B cell (primary cell): Measurements from ENCODE around the gene MRGPRX2. TPM values are rescaled to one million over a fixed set of nuclear protein-coding genes. Genes with fewer than 3 reads are reported as not detected.

Experiments used
- ATAC-seq: fragments of 200-7000 bp; cut with Tn5 transposase; one replicate; pipeline ENCODE4 v1.10.0; 2021; ENCODE audit warnings: low read depth, mild to moderate bottlenecking, moderate number of reproducible peaks, moderate library complexity
- CTCF ChIA-PET: fragments of 350-600 bp; sonication (Branson Sonifier 250); formaldehyde crosslinking; loops from one replicate; lab custom pipeline; 2021; ENCODE audit warnings: antibody characterized with exemption, inconsistent platforms; lab: Charles Lee
- POLR2A ChIA-PET: fragments of 350-600 bp; sonication (Branson Sonifier 250); formaldehyde crosslinking; loops from one replicate; lab custom pipeline; 2021; ENCODE audit warnings: antibody characterized with exemption; lab: Charles Lee
- DNase-seq: peaks from one replicate; pipeline ENCODE4 v3.0.0; 2013
- H2AFZ ChIP-seq: 2 replicates; pipeline ENCODE4 v1.6.1; 2012; ENCODE audit warnings: mild to moderate bottlenecking, low read depth, low read length; ENCODE audit not compliant: insufficient read depth, poor library complexity, severe bottlenecking
- H3K27ac ChIP-seq, 2 donors: 1 replicate in 1 of 2; 2 replicates in 1 of 2; pipeline ENCODE4 v1.5.1; 2012 to 2013; ENCODE audit warnings: low read length in 2 of 2, mild to moderate bottlenecking in 2 of 2, moderate library complexity in 1 of 2
- H3K27me3 ChIP-seq, 4 experiments: fragments of 200-600 bp in 1 of 4; sonication (generic) in 1 of 4; replicated peaks in 1 of 4; 1 replicate in 2 of 4; 2 replicates in 2 of 4; pipeline versions ENCODE4 v1.6.1 to v1.7.0; 2013 to 2016; ENCODE audit warnings: low read length in 3 of 4, mild to moderate bottlenecking in 2 of 4, mixed read lengths in 1 of 4, moderate library complexity in 1 of 4; ENCODE audit not compliant: insufficient read depth in 4 of 4, control insufficient read depth in 3 of 4; ENCODE audit errors: control extremely low read depth in 1 of 4
- H3K36me3 ChIP-seq, 2 experiments: replicated peaks in 1 of 2; 1 replicate in 1 of 2; 2 replicates in 1 of 2; pipeline versions ENCODE4 v1.6.1 to v1.7.1; 2013; ENCODE audit warnings: low read length in 1 of 2; ENCODE audit not compliant: insufficient read depth in 2 of 2, control insufficient read depth in 1 of 2; ENCODE audit errors: control extremely low read depth in 1 of 2, extremely low read depth in 1 of 2
- H3K4me1 ChIP-seq, 2 donors: fragments of 200-600 bp in 1 of 2; sonication (generic) in 1 of 2; 1 replicate in 1 of 2; 2 replicates in 1 of 2; pipeline versions ENCODE4 v1.5.1 to v1.6.1; 2013 to 2017; ENCODE audit warnings: low read length in 2 of 2; ENCODE audit not compliant: control insufficient read depth in 2 of 2, insufficient read depth in 2 of 2
- H3K4me2 ChIP-seq: replicated peaks from 2 replicates; pipeline ENCODE3; 2012; ENCODE audit warnings: mild to moderate bottlenecking, low read depth, low read length; ENCODE audit not compliant: poor library complexity, severe bottlenecking
- H3K4me3 ChIP-seq, 5 experiments: fragments of 200-600 bp in 1 of 5; sonication (generic) in 1 of 5; 1 replicate in 3 of 5; 2 replicates in 2 of 5; pipeline versions ENCODE4 v1.5.1 to v1.7.0; 2011 to 2016; ENCODE audit warnings: low read length in 4 of 5, mild to moderate bottlenecking in 4 of 5, low read depth in 2 of 5, control low read depth in 1 of 5, moderate library complexity in 1 of 5; ENCODE audit not compliant: insufficient read depth in 1 of 5; ENCODE audit errors: control extremely low read depth in 1 of 5, extremely low read depth in 1 of 5
- H3K79me2 ChIP-seq: fragments of 200-600 bp; sonication (generic); one replicate; pipeline ENCODE4 v1.6.0; 2016; ENCODE audit warnings: low read length; ENCODE audit not compliant: control insufficient read depth, insufficient read depth
- H3K9ac ChIP-seq: fragments of 200-600 bp; sonication (generic); 2 replicates; pipeline ENCODE4 v1.6.1; 2017; ENCODE audit warnings: mild to moderate bottlenecking, low read length, moderate library complexity
- H3K9me3 ChIP-seq, 3 donors: one replicate each; pipeline versions ENCODE4 v1.6.1 to v1.7.1; 2013; ENCODE audit warnings: low read length in 2 of 3; ENCODE audit not compliant: control insufficient read depth in 2 of 3, insufficient read depth in 1 of 3; ENCODE audit errors: control extremely low read depth in 1 of 3
- H4K20me1 ChIP-seq: 2 replicates; pipeline ENCODE4 v1.6.0; 2012; ENCODE audit warnings: mild to moderate bottlenecking, low read length; ENCODE audit not compliant: insufficient read depth, control insufficient read depth, poor library complexity, severe bottlenecking
- H3K27ac Mint-ChIP-seq: one replicate; pipeline ENCODE4 v1.8.0; 2021; ENCODE audit warnings: mixed read lengths
- H3K27me3 Mint-ChIP-seq: one replicate; pipeline ENCODE4 v1.8.0; 2021; ENCODE audit warnings: mixed read lengths
- H3K4me1 Mint-ChIP-seq: one replicate; pipeline ENCODE4 v1.8.0; 2021; ENCODE audit warnings: mixed read lengths
- H3K4me3 Mint-ChIP-seq: one replicate; pipeline ENCODE4 v1.8.0; 2021; ENCODE audit warnings: mixed read lengths
- H3K9me3 Mint-ChIP-seq: one replicate; pipeline ENCODE4 v1.8.0; 2022; ENCODE audit warnings: mixed read lengths; ENCODE audit not compliant: insufficient read depth
- CTCF ChIP-seq: fragments of 200-600 bp; IDR thresholded peaks from one replicate; pipeline ENCODE4 v1.8.0; 2022; ENCODE audit warnings: antibody characterized with exemption, mild to moderate bottlenecking
- EZH2 ChIP-seq: IDR thresholded peaks from 2 replicates; pipeline ENCODE4 v1.6.1; 2012; ENCODE audit warnings: borderline replicate concordance, low read depth, mild to moderate bottlenecking, moderate library complexity, low read length; ENCODE audit not compliant: insufficient read depth, poor library complexity, severe bottlenecking
- WGBS: methylation state at CpG from one replicate; pipeline ENCODE4 v1.1.5; 2013; ENCODE audit warnings: missing lambda C conversion rate; ENCODE audit not compliant: insufficient coverage; 5-methylcytosine and 5-hydroxymethylcytosine counted together
- intact Hi-C: fragments of 100-400 bp; cut with micrococcal nuclease; formaldehyde crosslinking; loops from one replicate; pipeline ENCODE4 v1.10.0; 2022
- polyA plus RNA-seq: library from polyadenylated mRNA; depleted of rRNA; stranded (reverse); fragments of >200 nt; gene quantifications from 2 replicates; pipeline ENCODE4 v1.2.3, GENCODE V29; 2012
- total RNA-seq, 2 donors: library from RNA; stranded (reverse); fragments of 120-200 nt in 1 of 2; gene quantifications; 1 replicate in 1 of 2; 2 replicates in 1 of 2; pipeline versions ENCODE4 v1.2.3 to v1.2.4, GENCODE V29; 2013 to 2022

MRGPRX2 gene
- total and polyA plus RNA-seq, 2 donors (not counting 1 experiment from before 2014, with no cell fraction given): not detected

- no peaks in the 10 kb centered on the region for H4K20me1 ChIP-seq
- no peaks in the 10 kb centered on the region for H3K79me2 ChIP-seq
- H3K36me3 ChIP-seq: no peaks in the 10 kb centered on the region
- ChIA-PET POLR2A (no interaction called here), CTCF (interaction anchor here (1.6 to 6.2 kb wide), 2 partner anchors 10 to 12 kb away, joined by 6 to 21 read pairs; no protein-coding TSS in a partner anchor)
- H3K27ac ChIP-seq: no peak overlapping the region
- no peaks in the 10 kb centered on the region for H3K9me3 ChIP-seq
- Mint-ChIP-seq H3K4me3 (no peak overlapping the region), H3K4me1 (no peaks in the 10 kb centered on the region), H3K27ac (no peak overlapping the region), H3K27me3 (peaks cover 24% of the 10 kb centered on the region), H3K9me3 (no peaks in the 10 kb centered on the region)
- peaks cover 0 to 7% (median 2%) of the 10 kb centered on the region in 4 experiments for H3K27me3 ChIP-seq
- DNase-seq (no peak), ATAC-seq (no peak)
- intact Hi-C loops: no loop called here
- H3K4me3 ChIP-seq: no peak overlapping the region
- H3K4me1 ChIP-seq: no peaks in the 10 kb centered on the region
- no peak overlapping the region for H2AFZ ChIP-seq
- TF ChIP-seq EZH2: no peak
- TF ChIP-seq CTCF: no peak
- H3K4me2 ChIP-seq: no peak overlapping the region
- no CpG with 5 or more reads among the region's 4 CpGs for WGBS
- H3K9ac ChIP-seq: no peak overlapping the region
Measured at GRCh38 chr11:19088791-19089190, 28.3 kb upstream of the MRGPRX2 start.

GRCh38 chr11:19087658-19088057 is 27.1 kb upstream of the MRGPRX2 start:
- H3K9ac ChIP-seq: no peak overlapping the region
- H2AFZ ChIP-seq: no peak overlapping the region
- ChIA-PET POLR2A (no interaction called here), CTCF (interaction anchor here (1.2 to 6.2 kb wide), 2 partner anchors 9 to 11 kb away, joined by 3 to 21 read pairs; no protein-coding TSS in a partner anchor)
- ATAC-seq (no peak), DNase-seq (no peak)
- no peak overlapping the region for H3K4me3 Mint-ChIP-seq
- WGBS: 93% methylated on average over 8 of the region's 8 CpGs
- intact Hi-C loops: no loop called here
- H3K9me3 Mint-ChIP-seq: no peaks in the 10 kb centered on the region
- H3K27me3 Mint-ChIP-seq: peaks cover 17% of the 10 kb centered on the region
- TF ChIP-seq CTCF (no peak), EZH2 (no peak)
- H3K4me1 ChIP-seq: no peaks in the 10 kb centered on the region
- H3K4me1 Mint-ChIP-seq: no peaks in the 10 kb centered on the region
- H3K27me3 ChIP-seq: peaks cover 0 to 7% (median 2%) of the 10 kb centered on the region in 4 experiments
- no peak overlapping the region for H3K27ac Mint-ChIP-seq
- no peak overlapping the region for H3K27ac ChIP-seq
- no peak overlapping the region for H3K4me3 ChIP-seq
- no peaks in the 10 kb centered on the region for H3K9me3 ChIP-seq
- no peaks in the 10 kb centered on the region for H3K79me2 ChIP-seq
- H4K20me1 ChIP-seq: no peaks in the 10 kb centered on the region
- H3K4me2 ChIP-seq: no peak overlapping the region
- no peaks in the 10 kb centered on the region for H3K36me3 ChIP-seq
